A549 (cell line): Measurements from ENCODE around the gene TUSC2. TPM values are rescaled to one million over a fixed set of nuclear protein-coding genes. Genes with fewer than 3 reads are reported as not detected.

ENCODE experiments used
- ATAC-seq, 2 experiments: fragments of 200-7000 bp in 1 of 2; fragments of >200 bp in 1 of 2; cut with Nextera tagmentation in 1 of 2; cut with Tn5 transposase in 1 of 2; 3 replicates each; pipeline versions ENCODE4 v1.8.0 to v1.9.1; 2018 to 2020; ENCODE audit warnings: mild to moderate bottlenecking in 1 of 2, moderate library complexity in 1 of 2
- CTCF ChIA-PET: fragments of 300-600 bp; sonication (Branson Sonifier 250); formaldehyde crosslinking; extraction: SDS; loops from one replicate; lab custom pipeline; 2021; ENCODE audit warnings: antibody characterized with exemption, inconsistent platforms; lab: Yijun Ruan, JAX
- POLR2A ChIA-PET: fragments of 350-600 bp; formaldehyde crosslinking; extraction: SDS; loops from one replicate; lab custom pipeline; 2021; ENCODE audit warnings: antibody characterized with exemption, inconsistent platforms; lab: Yijun Ruan, JAX
- DNase-seq, 2 experiments: peaks; one replicate each; pipeline versions ENCODE4 v3.0.0 to v3.0.0-alpha.2; 2011 to 2016; ENCODE audit warnings: low read depth in 1 of 2, low spot score in 1 of 2
- FAIRE-seq: peaks from 2 replicates; lab custom pipeline; 2011; peaks lifted over from hg19 to GRCh38; lab: Jason Lieb, UNC
- H3K27ac ChIP-seq, 2 experiments: fragments of >200 bp; sonication (Bioruptor Twin); formaldehyde crosslinking; 3 replicates each; pipeline ENCODE4 v1.5.1; 2016 to 2017
- H3K4me1 ChIP-seq: fragments of >200 bp; sonication (Bioruptor Twin); formaldehyde crosslinking; 3 replicates; pipeline ENCODE4 v1.6.1; 2016
- H3K4me2 ChIP-seq: fragments of >200 bp; sonication (Bioruptor Twin); formaldehyde crosslinking; 3 replicates; pipeline ENCODE4 v1.6.1; 2016
- H3K4me3 ChIP-seq: fragments of >200 bp; sonication (Bioruptor Twin); formaldehyde crosslinking; 3 replicates; pipeline ENCODE4 v1.5.1; 2016
- H3K9me3 ChIP-seq: fragments of >200 bp; sonication (Bioruptor Twin); formaldehyde crosslinking; 3 replicates; pipeline ENCODE4 v1.6.1; 2016
- ATOH8 ChIP-seq: fragments of 250-450 bp; sonication (Bioruptor Pico); IDR thresholded peaks from 2 replicates; pipeline ENCODE4 v1.5.0; 2020; ENCODE audit warnings: low read depth, mild to moderate bottlenecking, moderate library complexity
- CBX2 ChIP-seq: fragments of 200-600 bp; sonication (generic); IDR thresholded peaks from 2 replicates; pipeline ENCODE4 v1.6.1; 2016; ENCODE audit warnings: low read depth, mild to moderate bottlenecking, borderline replicate concordance
- CEBPB ChIP-seq, 2 experiments: fragments of >200 bp in 1 of 2; sonication (Bioruptor Twin) in 1 of 2; formaldehyde crosslinking in 1 of 2; IDR thresholded peaks; 2 replicates each; pipeline ENCODE4 v1.6.1; 2012 to 2016
- CTCF ChIP-seq: fragments of >200 bp; sonication (Bioruptor Twin); formaldehyde crosslinking; IDR thresholded peaks from 3 replicates; pipeline ENCODE4 v1.5.1; 2016
- EHMT2 ChIP-seq: fragments of 200-600 bp; sonication (generic); IDR thresholded peaks from 2 replicates; pipeline ENCODE4 v1.6.1; 2016; ENCODE audit warnings: antibody characterized with exemption, low read depth, mild to moderate bottlenecking, moderate library complexity
- ELK1 ChIP-seq: fragments of 150-350 bp; IDR thresholded peaks from 2 replicates; pipeline ENCODE4 v1.6.1; 2014; ENCODE audit warnings: low read depth, mild to moderate bottlenecking, low read length
- HES2 ChIP-seq: fragments of >200 bp; sonication (Bioruptor Twin); formaldehyde crosslinking; IDR thresholded peaks from 2 replicates; pipeline ENCODE4 v1.6.1; 2016
- HEYL ChIP-seq: fragments of 250-450 bp; sonication (Bioruptor Pico); IDR thresholded peaks from 2 replicates; pipeline ENCODE4 v1.8.0; 2021; ENCODE audit warnings: mild to moderate bottlenecking, moderate library complexity
- HOXB13 ChIP-seq: fragments of 250-450 bp; sonication (Bioruptor Pico); IDR thresholded peaks from 2 replicates; pipeline ENCODE4 v1.5.0; 2020; ENCODE audit warnings: low read depth, mild to moderate bottlenecking, moderate library complexity
- JUN ChIP-seq, 2 experiments: fragments of >200 bp; sonication (Bioruptor Twin); formaldehyde crosslinking; IDR thresholded peaks; 2 replicates in 1 of 2; 3 replicates in 1 of 2; pipeline ENCODE4 v1.6.1; 2016 to 2017
- MAZ ChIP-seq: fragments of 150-350 bp; IDR thresholded peaks from 2 replicates; pipeline ENCODE4 v1.6.1; 2014; ENCODE audit warnings: antibody characterized with exemption, low read depth, low read length, borderline replicate concordance
- MYC ChIP-seq: IDR thresholded peaks from 2 replicates; pipeline ENCODE4 v1.6.1; 2012; ENCODE audit warnings: mild to moderate bottlenecking, inconsistent platforms, low read length, improper control_type of control experiment, borderline replicate concordance
- NR3C1 ChIP-seq: fragments of >200 bp; sonication (Bioruptor Twin); formaldehyde crosslinking; IDR thresholded peaks from 3 replicates; pipeline ENCODE4 v1.6.1; 2017
- PHF8 ChIP-seq: fragments of 200-600 bp; sonication (generic); IDR thresholded peaks from 2 replicates; pipeline ENCODE4 v1.6.1; 2016; ENCODE audit warnings: low read depth, mild to moderate bottlenecking, antibody characterized with exemption, moderate library complexity, borderline replicate concordance
- RAD21 ChIP-seq, 2 experiments: fragments of >200 bp in 1 of 2; sonication (Bioruptor Twin) in 1 of 2; formaldehyde crosslinking in 1 of 2; IDR thresholded peaks in 1 of 2; conservative IDR thresholded peaks in 1 of 2; 2 replicates in 1 of 2; 3 replicates in 1 of 2; pipeline ENCODE4 v1.6.1; 2012 to 2018; ENCODE audit warnings: inconsistent platforms in 1 of 2
- REST ChIP-seq: fragments of 200-600 bp; sonication (generic); IDR thresholded peaks from 2 replicates; pipeline ENCODE4 v1.6.1; 2016; ENCODE audit warnings: antibody characterized with exemption, mild to moderate bottlenecking, moderate library complexity
- RFX5 ChIP-seq: fragments of 450-650 bp; IDR thresholded peaks from 2 replicates; pipeline ENCODE4 v1.7.1; 2014; ENCODE audit warnings: antibody characterized with exemption, mild to moderate bottlenecking, moderate library complexity
- ZFP36 ChIP-seq: fragments of 450-650 bp; IDR thresholded peaks from 2 replicates; pipeline ENCODE4 v1.6.1; 2014; ENCODE audit warnings: borderline replicate concordance; ENCODE audit not compliant: partially characterized antibody
- ZNF302 ChIP-seq: fragments of 250-450 bp; sonication (Bioruptor Pico); IDR thresholded peaks from 2 replicates; pipeline ENCODE4 v1.9.0; 2021; ENCODE audit warnings: inconsistent platforms, mild to moderate bottlenecking, moderate library complexity
- WGBS: methylation state at CpG from one replicate; pipeline ENCODE4 v1.1.6; 2017; ENCODE audit errors: missing lambda C conversion rate; 5-methylcytosine and 5-hydroxymethylcytosine counted together
- polyA plus RNA-seq, 4 experiments: library from polyadenylated mRNA; depleted of rRNA in 3 of 4; stranded (reverse); fragments of >200 nt; fragmentation: RNase III in 1 of 4; extraction: RNeasy Plus Mini Kit Qiagen cat#74134 plus additional on column Dnase treatment in 1 of 4; gene quantifications; 2 replicates in 3 of 4; 3 replicates in 1 of 4; pipeline ENCODE4 v1.2.3, GENCODE V29; 2011 to 2017

TUSC2 gene
- polyA plus RNA-seq, 2 of the 4 experiments (the other 2 are of a cell fraction), result 18.2 to 23.5 TPM

GRCh38 chr3:50357481-50357880 is 29.5 kb upstream of the TUSC2 start:
- TF ChIP-seq PHF8, result no peak
- no peak for TF ChIP-seq CEBPB (IDR thresholded peaks at IDR 0.05)
- no peak for TF ChIP-seq MAZ
- no peak for TF ChIP-seq HES2
- no peak for TF ChIP-seq REST
- TF ChIP-seq EHMT2, result no peak
- TF ChIP-seq ZFP36, result no peak
- no peak for TF ChIP-seq HEYL (CRISPR knock-in tag)
- TF ChIP-seq ZNF302 (CRISPR knock-in tag), result no peak
- TF ChIP-seq JUN (IDR thresholded peaks at IDR 0.05), result no peak
- no peak for TF ChIP-seq CTCF
- TF ChIP-seq RAD21 (conservative IDR thresholded peaks at IDR 0.05 in 1 of 2, IDR thresholded peaks at IDR 0.05 in 1 of 2), result no peak
- no peak for TF ChIP-seq CBX2
- Histone ChIP-seq H3K27ac (no peak overlapping the region), H3K9me3 (no peaks in the 10 kb centered on the region), H3K4me1 (peaks cover 32% of the 10 kb centered on the region), H3K4me2 (peak overlapping the region; percentile 95), H3K4me3 (peak overlapping the region; percentile 100; the same call in 1 of the 3 replicates)
- WGBS, result 60% methylated on average over 1 of the region's 1 CpG
- ATAC-seq (no peak), FAIRE-seq (no peak), DNase-seq (no peak)
- POLR2A ChIA-PET, result interaction anchor here (0.5 kb wide), 1 partner anchor 1185 kb away, joined by 3 read pairs; no protein-coding TSS in a partner anchor
- CTCF ChIA-PET, result interaction anchor here (0.9 to 2.6 kb wide), 4 partner anchors 10 to 258 kb away, joined by 3 to 16 read pairs (median 4); no protein-coding TSS in a partner anchor

- DNase-seq (no peak), ATAC-seq (no peak), FAIRE-seq (no peak)
- Histone ChIP-seq H3K4me1 (peaks cover 37% of the 10 kb centered on the region), H3K4me2 (peak overlapping the region; percentile 95), H3K4me3 (no peak overlapping the region), H3K27ac (no peak overlapping the region), H3K9me3 (no peaks in the 10 kb centered on the region)
- no peak for TF ChIP-seq ZNF302 (CRISPR knock-in tag)
- no peak for TF ChIP-seq NR3C1
- TF ChIP-seq ELK1, result no peak
- TF ChIP-seq RFX5, result no peak
- TF ChIP-seq CTCF, result no peak
- TF ChIP-seq MYC, result no peak
- TF ChIP-seq ATOH8 (CRISPR knock-in tag), result no peak
- no peak for TF ChIP-seq HOXB13
- WGBS, result 90% methylated on average over 2 of the region's 5 CpGs
- CTCF ChIA-PET, result interaction anchor here (0.6 to 2.6 kb wide), 6 partner anchors 9 to 1983 kb away, joined by 3 to 16 read pairs (median 4); no protein-coding TSS in a partner anchor
- POLR2A ChIA-PET, result no interaction called here
Observed at GRCh38 chr3:50356553-50356952, 28.5 kb upstream of the TUSC2 start.
